Measurements from ENCODE around the gene PSMD4.

PSMD4 gene

DNA sequence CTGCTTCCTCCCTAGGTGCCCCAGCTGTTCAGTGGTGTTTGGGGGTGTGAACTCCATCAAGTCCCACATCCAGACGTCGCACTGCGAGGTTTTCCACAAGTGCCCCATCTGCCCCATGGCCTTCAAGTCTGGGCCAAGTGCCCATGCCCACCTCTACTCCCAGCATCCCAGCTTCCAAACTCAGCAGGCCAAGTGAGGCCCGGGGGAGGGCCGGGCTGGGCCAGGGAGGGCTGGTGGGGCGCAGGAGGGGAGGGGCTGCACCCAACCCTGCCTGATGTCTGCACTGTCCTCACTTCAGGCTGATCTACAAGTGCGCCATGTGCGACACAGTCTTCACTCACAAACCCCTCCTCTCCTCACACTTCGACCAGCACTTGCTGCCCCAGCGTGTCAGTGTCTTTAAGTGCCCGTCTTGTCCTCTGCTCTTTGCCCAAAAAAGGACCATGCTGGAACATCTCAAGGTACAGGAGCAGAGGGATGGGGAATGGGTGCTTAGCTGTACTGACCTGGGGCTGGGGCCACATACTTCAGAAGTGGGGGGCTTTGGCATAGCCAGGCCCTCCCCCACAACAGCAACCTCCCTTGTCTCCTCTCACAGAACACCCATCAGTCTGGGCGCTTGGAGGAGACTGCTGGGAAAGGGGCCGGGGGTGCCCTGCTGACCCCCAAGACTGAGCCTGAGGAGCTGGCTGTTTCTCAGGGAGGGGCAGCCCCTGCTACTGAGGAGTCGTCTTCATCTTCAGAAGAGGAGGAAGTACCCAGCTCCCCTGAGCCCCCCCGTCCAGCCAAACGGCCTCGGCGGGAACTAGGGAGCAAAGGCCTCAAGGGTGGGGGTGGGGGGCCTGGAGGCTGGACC is 34.8 kb downstream of the PSMD4 start:
- Histone ChIP-seq H3K9me3 (ENCODE audit: insufficient read depth, low read length) (no peaks in the 10 kb centered on the region), H3K4me3 (ENCODE audit: insufficient read depth, low read length, poor library complexity, severe bottlenecking) (no peak overlapping the region), H3K4me2 (ENCODE audit: low read depth, low read length, poor library complexity, severe bottlenecking) (no peak overlapping the region), H3K27ac (ENCODE audit: low read depth, low read length) (no peak overlapping the region), H3K79me2 (ENCODE audit: insufficient read depth, low read length) (peaks cover 7% of the 10 kb centered on the region; the same call in 1 of the 2 replicates), H2AFZ (ENCODE audit: low read depth, low read length, severe bottlenecking) (no peak overlapping the region), H3K27me3 (ENCODE audit: low read length) (no peaks in the 10 kb centered on the region), H4K20me1 (ENCODE audit: low read depth, low read length) (no peaks in the 10 kb centered on the region; the same call in 1 of the 2 replicates), H3K9ac (ENCODE audit: low read length) (no peak overlapping the region), H3F3A (ENCODE audit: insufficient read depth) (no peaks in the 10 kb centered on the region), H3K36me3 (ENCODE audit: low read length) (no peaks in the 10 kb centered on the region; the same call in 1 of the 2 replicates), H3K9me2 (replicated peaks; ENCODE audit: insufficient read depth, low read length) (no peaks in the 10 kb centered on the region)
- TF ChIP-seq, protein P1, sequence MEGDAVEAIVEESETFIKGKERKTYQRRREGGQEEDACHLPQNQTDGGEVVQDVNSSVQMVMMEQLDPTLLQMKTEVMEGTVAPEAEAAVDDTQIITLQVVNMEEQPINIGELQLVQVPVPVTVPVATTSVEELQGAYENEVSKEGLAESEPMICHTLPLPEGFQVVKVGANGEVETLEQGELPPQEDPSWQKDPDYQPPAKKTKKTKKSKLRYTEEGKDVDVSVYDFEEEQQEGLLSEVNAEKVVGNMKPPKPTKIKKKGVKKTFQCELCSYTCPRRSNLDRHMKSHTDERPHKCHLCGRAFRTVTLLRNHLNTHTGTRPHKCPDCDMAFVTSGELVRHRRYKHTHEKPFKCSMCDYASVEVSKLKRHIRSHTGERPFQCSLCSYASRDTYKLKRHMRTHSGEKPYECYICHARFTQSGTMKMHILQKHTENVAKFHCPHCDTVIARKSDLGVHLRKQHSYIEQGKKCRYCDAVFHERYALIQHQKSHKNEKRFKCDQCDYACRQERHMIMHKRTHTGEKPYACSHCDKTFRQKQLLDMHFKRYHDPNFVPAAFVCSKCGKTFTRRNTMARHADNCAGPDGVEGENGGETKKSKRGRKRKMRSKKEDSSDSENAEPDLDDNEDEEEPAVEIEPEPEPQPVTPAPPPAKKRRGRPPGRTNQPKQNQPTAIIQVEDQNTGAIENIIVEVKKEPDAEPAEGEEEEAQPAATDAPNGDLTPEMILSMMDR (IDR thresholded peaks at IDR 0.05; ENCODE audit: insufficient read depth, low read length, poor library complexity, severe bottlenecking) = no peak
- no peak for TF ChIP-seq EZH2phosphoT487 (conservative IDR thresholded peaks at IDR 0.05; ENCODE audit: low read length)

DNA sequence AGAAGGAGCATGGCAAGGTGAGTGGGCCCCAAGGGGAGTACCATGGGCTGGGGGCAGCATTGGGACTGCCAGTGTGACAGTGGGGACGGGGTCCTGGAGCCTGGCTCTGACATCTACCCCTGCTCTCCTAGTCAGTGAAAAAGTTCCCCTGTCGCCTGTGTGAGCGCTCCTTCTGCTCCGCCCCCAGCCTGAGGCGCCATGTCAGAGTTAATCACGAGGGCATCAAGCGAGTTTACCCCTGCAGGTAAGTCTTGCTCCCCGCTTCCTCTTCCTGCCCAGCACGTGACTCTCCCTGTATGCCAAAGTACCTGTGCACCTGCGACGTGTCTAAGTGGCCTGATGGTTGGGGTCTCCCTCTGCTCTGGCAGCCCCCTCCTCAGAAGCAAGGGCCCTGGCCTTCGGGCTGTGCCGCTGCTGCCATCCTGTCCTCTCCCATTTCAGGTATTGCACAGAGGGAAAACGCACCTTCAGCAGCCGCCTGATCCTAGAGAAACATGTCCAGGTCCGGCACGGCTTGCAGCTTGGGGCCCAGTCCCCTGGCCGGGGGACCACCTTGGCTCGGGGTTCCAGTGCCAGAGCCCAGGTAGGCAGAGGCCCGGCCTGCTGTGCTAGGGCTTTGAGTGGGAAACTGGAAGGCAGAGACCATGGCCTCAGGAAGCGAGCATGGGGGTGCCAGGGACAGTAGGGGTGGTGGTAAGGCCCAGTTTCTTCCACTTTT is 35.6 kb downstream of the PSMD4 start:
- Histone ChIP-seq H3K9me2 (replicated peaks; ENCODE audit: insufficient read depth, low read length) (no peaks in the 10 kb centered on the region), H3K9ac (ENCODE audit: low read length) (no peak overlapping the region), H3K9me3 (ENCODE audit: insufficient read depth, low read length) (no peaks in the 10 kb centered on the region), H3K27me3 (ENCODE audit: low read length) (no peaks in the 10 kb centered on the region), H3K79me2 (ENCODE audit: insufficient read depth, low read length) (peaks cover under 1% of the 10 kb centered on the region; the same call in 1 of the 2 replicates), H3K4me3 (ENCODE audit: insufficient read depth, low read length, poor library complexity, severe bottlenecking) (no peak overlapping the region), H3F3A (ENCODE audit: insufficient read depth) (no peaks in the 10 kb centered on the region), H4K20me1 (ENCODE audit: low read depth, low read length) (no peaks in the 10 kb centered on the region; the same call in 1 of the 2 replicates), H3K27ac (ENCODE audit: low read depth, low read length) (no peak overlapping the region), H3K4me2 (ENCODE audit: low read depth, low read length, poor library complexity, severe bottlenecking) (no peak overlapping the region), H3K36me3 (ENCODE audit: low read length) (no peaks in the 10 kb centered on the region; the same call in 1 of the 2 replicates), H2AFZ (ENCODE audit: low read depth, low read length, severe bottlenecking) (no peak overlapping the region)
- no peak for TF ChIP-seq EZH2phosphoT487 (conservative IDR thresholded peaks at IDR 0.05; ENCODE audit: low read length)
- TF ChIP-seq, protein P1 (IDR thresholded peaks at IDR 0.05; ENCODE audit: insufficient read depth, low read length, poor library complexity, severe bottlenecking) = no peak

DNA sequence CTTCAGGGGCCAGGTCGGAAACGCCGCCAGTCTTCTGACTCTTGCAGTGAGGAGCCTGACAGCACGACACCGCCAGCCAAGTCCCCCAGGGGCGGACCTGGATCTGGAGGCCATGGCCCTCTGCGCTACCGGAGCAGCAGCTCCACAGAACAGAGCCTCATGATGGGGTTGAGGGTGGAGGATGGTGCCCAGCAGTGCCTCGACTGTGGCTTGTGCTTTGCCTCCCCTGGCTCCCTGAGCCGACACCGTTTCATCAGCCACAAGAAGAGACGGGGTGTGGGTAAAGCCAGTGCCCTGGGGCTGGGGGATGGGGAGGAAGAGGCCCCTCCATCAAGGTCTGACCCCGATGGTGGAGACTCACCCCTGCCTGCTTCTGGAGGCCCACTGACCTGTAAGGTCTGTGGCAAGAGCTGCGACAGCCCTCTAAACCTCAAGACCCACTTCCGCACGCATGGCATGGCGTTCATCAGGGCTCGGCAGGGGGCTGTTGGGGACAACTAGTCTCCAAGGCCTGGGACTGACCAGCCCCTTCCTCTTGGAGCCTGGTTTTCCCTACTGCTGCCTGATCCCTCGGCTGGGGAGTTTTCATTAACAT is 36.3 kb downstream of the PSMD4 start:
- no peak overlapping the region for H3K9ac ChIP-seq (ENCODE audit: low read length)
- no peaks in the 10 kb centered on the region; the same call in 1 of the 2 replicates for H3K79me2 ChIP-seq (ENCODE audit: insufficient read depth, low read length)
- H3K4me3 ChIP-seq (ENCODE audit: insufficient read depth, low read length, poor library complexity, severe bottlenecking) = no peak overlapping the region
- TF ChIP-seq, protein P1 (IDR thresholded peaks at IDR 0.05; ENCODE audit: insufficient read depth, low read length, poor library complexity, severe bottlenecking) = no peak
- no peak for TF ChIP-seq EZH2phosphoT487 (conservative IDR thresholded peaks at IDR 0.05; ENCODE audit: low read length)
- H3K27me3 ChIP-seq (ENCODE audit: low read length) = no peaks in the 10 kb centered on the region
- H2AFZ ChIP-seq (ENCODE audit: low read depth, low read length, severe bottlenecking) = no peak overlapping the region
- H3K9me3 ChIP-seq (ENCODE audit: insufficient read depth, low read length) = no peaks in the 10 kb centered on the region
- H4K20me1 ChIP-seq (ENCODE audit: low read depth, low read length) = no peaks in the 10 kb centered on the region; the same call in 1 of the 2 replicates
- no peaks in the 10 kb centered on the region; the same call in 1 of the 2 replicates for H3K36me3 ChIP-seq (ENCODE audit: low read length)
- no peak overlapping the region for H3K27ac ChIP-seq (ENCODE audit: low read depth, low read length)
- no peak overlapping the region for H3K4me2 ChIP-seq (ENCODE audit: low read depth, low read length, poor library complexity, severe bottlenecking)
- H3K9me2 ChIP-seq (replicated peaks; ENCODE audit: insufficient read depth, low read length) = no peaks in the 10 kb centered on the region
- H3F3A ChIP-seq (ENCODE audit: insufficient read depth) = no peaks in the 10 kb centered on the region

Data from SU-DHL-6 (cell line).